ENCODE data around the gene MAGI2.

Gene MAGI2

GRCh38 chr7:78441737-78442136 is 1011.7 kb downstream of the MAGI2 start:
- no peak for DNase-seq (ENCODE audit: low read depth in 3 of 3, low spot score in 1 of 3)

DNA sequence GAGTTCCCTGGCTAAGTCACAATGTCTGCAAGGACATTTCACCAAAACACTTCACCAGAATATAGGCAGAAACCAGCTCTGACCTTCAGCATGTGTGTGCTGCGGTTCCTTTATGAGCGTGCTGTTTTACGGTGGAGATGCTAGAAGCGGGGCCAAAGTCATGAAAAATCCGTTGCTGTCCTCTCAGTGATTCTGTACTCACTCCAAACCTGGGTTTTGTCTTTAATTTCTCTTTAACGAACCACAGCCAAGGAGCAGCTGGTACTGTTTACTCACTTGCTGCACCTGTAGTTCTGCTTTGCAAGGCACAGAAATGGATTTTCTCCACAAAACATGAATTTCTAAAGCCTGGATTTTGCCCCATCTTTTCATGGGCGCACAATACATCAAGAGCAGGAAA is 1015.0 kb downstream of the MAGI2 start:
- DNase-seq (ENCODE audit: low read depth in 3 of 3, low spot score in 1 of 3) = no peak

DNA sequence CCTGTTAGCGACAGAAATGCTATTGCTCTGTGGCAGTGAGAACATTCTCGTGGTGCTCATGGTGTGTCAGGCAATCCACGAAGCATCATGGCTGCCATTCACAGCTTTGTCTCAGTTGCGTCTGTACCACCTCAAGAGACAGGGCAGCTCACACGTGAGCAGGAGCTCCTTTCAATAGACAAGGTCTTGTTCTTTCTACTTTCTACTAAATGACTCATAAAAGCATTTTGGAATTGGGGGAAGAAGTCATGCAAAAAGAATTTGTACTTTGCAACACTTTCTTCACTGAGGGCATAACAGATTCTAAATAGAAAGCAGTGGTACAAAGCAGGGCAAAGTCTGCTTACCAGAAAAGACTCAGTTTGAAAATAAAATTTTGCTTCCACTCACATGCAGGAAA is 1016.3 kb downstream of the MAGI2 start:
- DNase-seq (ENCODE audit: low read depth in 3 of 3, low spot score in 1 of 3) = no peak

DNA sequence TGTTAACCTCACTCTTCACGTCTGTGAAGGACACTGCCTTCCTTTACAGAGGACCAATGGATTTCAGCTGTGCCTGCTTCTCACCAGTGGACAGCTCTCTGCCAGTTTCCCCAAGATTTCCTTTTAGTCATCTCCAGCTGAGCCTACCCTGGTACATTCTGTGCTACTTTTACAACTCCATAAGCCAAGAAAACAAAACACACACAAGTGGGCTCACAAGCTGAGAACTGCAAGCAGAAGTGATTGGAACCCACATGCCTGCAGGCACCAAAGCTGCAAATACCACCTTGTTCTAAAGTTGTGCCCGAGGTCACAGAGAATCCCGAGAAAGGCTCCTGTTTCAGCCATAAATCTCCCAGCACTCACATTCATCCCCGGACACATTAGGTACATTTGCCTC is 1018.1 kb downstream of the MAGI2 start:
- no peak for DNase-seq (ENCODE audit: low read depth in 3 of 3, low spot score in 1 of 3)

GRCh38 chr7:78434281-78434680 is 1019.2 kb downstream of the MAGI2 start:
- no peak for DNase-seq (ENCODE audit: low read depth in 3 of 3, low spot score in 1 of 3)

DNA sequence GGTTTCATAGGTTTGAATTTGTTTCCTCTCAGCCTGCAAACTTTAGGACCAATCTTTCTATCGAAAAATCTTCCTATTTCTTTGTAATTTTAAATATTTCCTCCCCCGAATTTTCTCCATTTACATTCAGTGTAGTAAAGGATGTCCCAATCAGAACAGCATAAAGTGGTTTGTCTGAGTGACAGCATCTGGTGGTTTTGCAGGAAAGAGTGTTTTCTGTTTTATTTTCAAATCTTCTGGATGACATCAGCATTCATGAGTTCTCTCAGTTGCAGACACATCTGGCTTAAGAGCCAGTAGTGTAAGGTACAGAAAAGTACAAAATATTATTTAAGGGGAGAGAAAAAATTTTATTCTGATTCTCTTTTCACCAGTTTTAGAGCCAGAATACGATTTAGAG is 1020.0 kb downstream of the MAGI2 start:
- no peak for DNase-seq (ENCODE audit: low read depth in 3 of 3, low spot score in 1 of 3)

- DNase-seq (ENCODE audit: low read depth in 3 of 3, low spot score in 1 of 3) = no peak
These were observed 1023.6 kb downstream of the MAGI2 start for GRCh38 chr7:78429878-78430277.

DNA sequence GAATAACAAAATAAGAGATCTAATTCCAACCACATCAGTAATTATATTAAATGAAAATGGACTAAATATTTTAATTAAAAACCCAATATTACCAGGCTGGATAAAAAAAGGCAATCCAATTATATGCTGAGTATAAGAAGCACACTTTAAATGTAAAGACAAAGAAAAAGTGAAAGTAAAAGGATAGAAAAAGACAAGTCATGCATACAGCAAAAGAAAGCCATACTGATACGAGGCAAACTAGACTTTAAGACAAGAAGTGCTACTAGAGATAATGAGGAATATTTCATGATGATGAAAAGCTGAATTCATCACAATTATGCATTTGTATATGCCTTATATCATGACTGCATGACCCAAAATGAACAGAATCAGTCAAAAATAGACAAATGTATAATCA is 1026.3 kb downstream of the MAGI2 start:
- no peak for DNase-seq (ENCODE audit: low read depth in 3 of 3, low spot score in 1 of 3)

DNA sequence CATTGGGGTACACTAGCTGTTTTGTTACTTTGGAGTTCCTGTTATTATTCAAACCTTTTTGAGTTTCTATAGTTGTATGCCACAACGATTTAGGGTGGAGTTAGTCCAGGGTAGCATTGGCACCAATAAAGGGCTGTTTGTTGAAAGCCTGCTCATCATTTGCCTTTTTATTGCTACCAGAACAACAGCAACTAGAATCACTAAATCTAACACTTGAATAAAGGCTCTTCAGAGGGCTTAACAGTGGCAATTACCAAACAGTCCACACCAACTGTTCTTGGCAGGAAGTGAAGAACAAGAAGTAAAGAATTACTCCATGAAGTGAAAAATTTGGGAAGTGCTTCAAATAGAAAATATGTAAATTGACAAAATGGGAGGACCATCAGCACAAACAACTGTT is 1033.5 kb downstream of the MAGI2 start:
- no peak for DNase-seq (ENCODE audit: low read depth in 3 of 3, low spot score in 1 of 3)

DNA sequence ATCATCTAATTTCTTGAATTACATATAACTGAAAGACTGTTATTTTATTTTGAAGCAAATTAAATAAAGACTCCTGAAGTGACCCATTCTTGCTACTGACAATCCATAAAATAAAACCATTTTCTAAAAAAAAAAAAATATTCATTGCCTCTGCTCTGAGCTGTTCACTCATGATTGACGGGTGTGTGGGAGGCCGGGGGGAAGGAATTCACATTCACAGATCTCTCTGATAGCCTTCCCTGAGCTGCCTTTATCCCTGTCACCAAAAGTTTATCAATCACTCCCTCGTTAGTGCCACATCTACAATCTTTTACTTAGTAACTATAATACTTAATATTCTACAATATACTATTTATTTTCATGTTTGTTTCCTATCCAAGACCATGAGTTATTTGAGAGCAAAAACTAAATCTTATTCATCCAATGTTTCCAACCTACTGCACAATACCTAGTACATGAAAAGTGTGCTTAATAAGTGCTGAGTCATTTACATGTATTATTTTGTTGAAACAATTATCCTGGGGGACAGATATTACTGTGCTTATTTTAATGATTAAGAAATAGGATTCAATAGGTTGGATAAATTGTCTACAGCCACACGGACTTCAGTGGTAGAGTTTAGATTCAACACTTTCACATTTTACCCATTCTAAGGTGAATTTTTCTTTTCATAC is 1036.2 kb downstream of the MAGI2 start:
- no peak for DNase-seq (ENCODE audit: low read depth in 3 of 3, low spot score in 1 of 3)

DNA sequence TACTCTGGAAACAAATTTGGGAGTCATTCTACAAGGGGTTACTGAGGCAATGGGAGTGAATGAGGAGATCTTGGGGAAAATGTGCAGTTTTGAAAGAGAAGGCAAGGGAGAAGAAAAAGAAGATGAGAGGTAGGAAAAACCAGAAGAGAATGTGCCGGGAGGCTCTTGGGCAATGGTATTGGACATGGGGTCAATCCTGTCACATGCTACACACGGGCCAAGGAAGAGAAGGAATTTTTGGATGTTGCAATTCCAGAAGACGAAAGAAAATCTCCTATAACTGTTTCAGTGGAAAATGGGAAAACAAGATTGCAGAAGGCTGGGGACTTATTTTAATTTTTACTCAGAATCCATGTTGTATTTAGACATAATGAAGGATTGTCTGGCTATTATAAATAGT is 1039.9 kb downstream of the MAGI2 start:
- DNase-seq (ENCODE audit: low read depth in 3 of 3, low spot score in 1 of 3) = no peak

DNA sequence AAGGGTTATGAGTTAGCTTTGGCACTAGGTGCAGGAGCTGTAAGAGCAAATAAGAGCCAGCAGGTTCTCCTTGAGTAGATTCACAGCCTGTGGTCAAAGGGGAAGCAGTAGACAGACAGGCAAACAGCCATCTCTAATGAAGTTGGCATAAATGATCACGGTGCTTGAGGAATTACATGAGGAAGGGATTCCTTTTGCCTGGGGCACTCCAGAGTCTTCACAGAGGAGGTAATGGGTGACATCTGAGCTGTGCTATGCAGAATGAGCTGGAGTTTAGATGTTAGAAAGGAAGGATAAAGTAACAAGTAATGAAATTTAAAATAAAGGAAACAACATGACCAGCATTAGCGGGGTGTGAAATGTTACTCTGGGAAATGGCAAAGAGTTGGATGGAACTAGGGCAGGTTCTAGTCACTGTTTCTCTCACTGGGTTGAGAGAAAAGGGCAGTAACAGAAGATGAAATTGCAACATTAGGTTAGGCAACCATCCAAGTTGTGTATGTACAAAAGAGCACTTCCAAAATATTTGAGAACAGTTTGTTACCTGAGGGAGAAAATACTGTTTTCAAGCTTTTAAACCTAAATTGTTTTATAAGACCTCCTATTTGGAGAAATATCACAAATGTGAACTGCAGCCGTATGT is 1041.1 kb downstream of the MAGI2 start:
- no peak for DNase-seq (ENCODE audit: low read depth in 3 of 3, low spot score in 1 of 3)

DNA sequence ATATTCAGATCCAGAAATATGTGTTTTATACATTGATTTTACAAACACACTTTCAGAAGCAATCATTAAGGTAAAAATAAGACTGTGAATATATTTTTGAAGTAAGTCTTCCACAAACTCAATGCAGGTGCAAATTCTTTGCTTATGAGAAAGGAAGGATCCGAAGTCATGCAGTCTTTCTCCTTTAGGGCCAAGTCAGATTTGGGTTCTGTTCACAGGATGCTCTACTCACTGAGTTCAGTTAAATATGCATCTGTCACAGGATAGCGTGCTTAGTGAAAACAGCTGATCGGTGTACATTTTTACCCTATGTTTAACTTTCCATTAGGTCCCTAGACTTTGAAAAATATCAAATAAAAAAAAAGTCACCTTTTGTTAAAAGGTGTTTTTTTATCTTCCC is 1046.4 kb downstream of the MAGI2 start:
- DNase-seq (ENCODE audit: low read depth in 3 of 3, low spot score in 1 of 3) = no peak

DNA sequence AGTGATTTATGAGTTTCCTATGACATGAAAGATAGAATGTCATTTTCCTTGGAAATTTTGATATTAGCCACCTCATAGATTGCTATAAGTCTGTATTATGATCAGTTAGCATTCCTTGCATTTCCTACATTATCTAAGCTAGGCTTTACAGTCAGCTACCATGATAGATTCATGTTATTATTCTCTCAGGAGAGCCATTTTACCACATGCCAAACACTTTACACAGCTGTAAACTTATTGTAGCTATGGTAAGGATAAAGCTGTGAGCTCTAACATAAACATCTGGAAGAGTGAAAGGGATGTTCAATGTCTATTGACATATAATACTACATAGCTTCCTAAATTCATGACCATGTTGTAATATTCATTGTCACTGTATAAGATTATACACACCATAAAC is 1046.9 kb downstream of the MAGI2 start:
- DNase-seq (ENCODE audit: low read depth in 3 of 3, low spot score in 1 of 3) = no peak

DNA sequence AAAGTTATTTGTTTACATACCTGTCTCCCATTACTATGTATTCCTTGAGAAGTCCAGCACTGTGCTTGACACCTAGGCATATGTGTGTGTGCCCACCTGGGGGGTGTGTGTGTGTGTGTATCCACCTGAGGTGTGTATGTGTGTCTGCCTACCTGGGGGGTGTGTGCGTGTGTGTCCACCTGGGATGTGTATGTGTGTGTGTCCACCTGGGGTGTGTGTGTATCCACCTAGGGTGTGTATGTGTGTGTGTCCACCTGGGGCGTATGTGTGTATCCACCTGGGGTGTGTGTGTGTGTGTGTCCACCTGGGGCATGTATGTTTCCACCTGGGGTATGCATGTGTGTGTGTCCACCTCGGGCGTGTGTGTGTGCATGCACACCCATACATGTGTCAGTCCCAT is 1051.4 kb downstream of the MAGI2 start:
- no peak for DNase-seq (ENCODE audit: low read depth in 3 of 3, low spot score in 1 of 3)

DNA sequence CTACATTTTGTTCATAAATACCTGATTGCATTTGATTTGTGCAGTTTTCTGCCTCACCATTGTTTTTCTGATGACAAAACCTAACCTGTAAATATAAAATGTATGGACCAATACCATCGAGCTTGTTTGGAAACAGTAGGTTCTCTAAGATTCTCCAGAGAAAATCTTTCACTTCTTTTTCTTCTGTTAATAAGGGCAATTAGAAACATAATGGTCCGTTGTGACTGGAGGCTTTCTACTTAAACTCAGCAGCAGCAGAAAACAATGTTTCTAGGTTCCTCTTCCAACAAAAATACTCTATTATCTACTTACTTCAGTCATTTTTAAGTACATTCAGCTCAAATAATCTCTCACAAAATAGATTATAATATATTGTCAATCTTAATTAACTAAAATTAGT is 1053.4 kb downstream of the MAGI2 start:
- no peak for DNase-seq (ENCODE audit: low read depth in 3 of 3, low spot score in 1 of 3)

DNA sequence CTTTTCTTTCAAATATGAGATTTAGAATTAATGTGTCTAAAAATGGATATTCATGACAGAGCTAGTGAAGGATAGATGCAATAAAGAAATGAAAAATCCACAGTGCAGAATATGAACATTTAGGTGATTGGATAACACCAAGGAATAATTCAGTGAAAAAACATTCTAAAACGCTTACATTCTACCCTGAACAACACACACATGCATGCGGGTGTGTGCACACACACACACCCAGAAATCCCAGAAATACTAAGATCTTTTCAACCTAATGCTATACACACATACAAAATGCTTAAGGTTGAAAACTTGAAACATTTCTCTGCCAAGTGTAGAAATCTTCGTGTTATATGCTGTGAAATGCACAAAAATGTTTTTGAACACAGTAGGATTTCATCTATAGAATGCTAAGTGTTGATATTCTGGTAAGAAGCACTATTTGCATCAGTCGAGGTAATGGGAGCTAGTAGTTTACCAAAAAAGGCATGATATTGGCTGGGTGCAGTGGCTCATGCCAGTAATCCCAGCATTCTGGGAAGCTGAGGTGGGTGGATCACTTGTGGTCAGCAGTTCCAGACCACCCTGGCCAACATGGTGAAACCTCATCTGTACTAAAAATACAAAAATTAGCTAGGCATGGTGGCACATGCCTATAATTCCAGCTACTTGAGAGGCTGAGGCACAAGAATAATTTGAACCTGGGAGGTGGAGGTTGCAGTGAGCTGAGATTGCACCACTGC is 1054.3 kb downstream of the MAGI2 start:
- DNase-seq (ENCODE audit: low read depth in 3 of 3, low spot score in 1 of 3) = no peak

- no peak for DNase-seq (ENCODE audit: low read depth in 3 of 3, low spot score in 1 of 3)
These were observed 1054.9 kb downstream of the MAGI2 start for GRCh38 chr7:78398576-78398975.

- no peak for DNase-seq (ENCODE audit: low read depth in 3 of 3, low spot score in 1 of 3)
These were observed 1055.4 kb downstream of the MAGI2 start for GRCh38 chr7:78398081-78398480.

GRCh38 chr7:78396210-78396609 is 1057.3 kb downstream of the MAGI2 start:
- DNase-seq (ENCODE audit: low read depth in 3 of 3, low spot score in 1 of 3) = no peak

DNA sequence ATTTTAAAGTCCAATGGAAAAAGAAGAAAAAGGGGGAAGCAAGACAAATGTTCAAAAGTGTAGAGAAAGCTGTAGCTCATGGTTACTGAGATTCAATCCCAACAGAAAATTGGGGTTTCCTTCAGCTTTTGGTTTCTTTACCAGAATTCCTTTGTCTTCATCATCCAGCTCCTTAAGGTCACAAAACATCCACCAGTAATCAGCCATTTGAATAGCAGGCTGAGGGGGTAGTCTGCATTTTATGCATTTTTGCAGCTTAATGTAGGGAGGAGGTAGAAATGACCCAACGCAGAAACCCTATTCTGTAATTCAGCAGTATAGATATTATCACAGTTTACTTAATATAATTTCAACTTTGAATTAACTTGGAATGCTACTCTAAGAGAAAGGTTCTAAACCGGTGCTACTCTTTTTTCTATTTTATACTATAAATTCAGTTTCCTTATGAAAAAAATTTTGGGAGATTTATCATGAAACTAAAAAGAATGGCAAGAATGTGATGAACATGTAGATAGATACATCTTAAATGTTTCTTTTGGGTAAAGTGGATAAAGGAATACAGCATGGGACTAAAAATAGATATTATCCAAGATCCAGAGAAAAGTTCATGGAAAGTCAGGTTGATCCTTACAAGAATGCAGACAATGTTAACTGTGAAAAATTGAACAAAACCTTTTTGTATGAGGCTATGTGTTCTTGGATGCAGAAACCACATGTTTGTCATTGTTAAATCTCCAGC is 1058.0 kb downstream of the MAGI2 start:
- DNase-seq (ENCODE audit: low read depth in 3 of 3, low spot score in 1 of 3) = no peak

DNA sequence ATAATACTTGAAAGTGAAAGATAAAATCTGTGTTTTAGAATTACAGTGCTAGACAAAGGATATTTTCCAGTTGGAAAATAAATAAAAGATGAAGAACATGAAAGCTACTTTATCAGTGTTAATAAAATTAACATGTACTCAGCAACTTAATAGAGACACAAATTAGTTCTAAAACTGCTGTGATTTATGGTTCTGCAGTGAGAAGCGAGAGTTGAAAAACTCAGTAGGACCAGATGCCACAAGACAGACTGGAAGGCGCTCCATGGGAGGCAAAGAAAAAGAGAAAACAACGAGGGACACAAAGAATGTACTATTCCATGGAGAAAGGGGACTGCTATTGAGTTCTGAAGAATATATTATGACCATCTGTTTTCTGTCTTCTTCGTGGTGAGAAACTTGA is 1064.4 kb downstream of the MAGI2 start:
- DNase-seq (ENCODE audit: low read depth in 3 of 3, low spot score in 1 of 3) = no peak

Data from stimulated activated CD4-positive, alpha-beta T cell treated with anti-CD3 and anti-CD28 coated beads, TNF-alpha, amount 100 ng/mL, for 1 hour (primary cell).